OCI-LY7 (cell line): Measurements from ENCODE around the gene GORAB. TPM values are rescaled to one million over a fixed set of nuclear protein-coding genes. Genes with fewer than 3 reads are reported as not detected.

Source experiments
- BruUV-seq: library from RNA; stranded (reverse); fragments of 400-500 nt; replicated peaks from 2 replicates; lab custom pipeline; 2021; lab: Mats Ljungman, UMichigan
- CTCF ChIA-PET: fragments of 300-600 bp; sonication (Branson Sonifier 250); formaldehyde crosslinking; loops from one replicate; lab custom pipeline; 2022; ENCODE audit warnings: antibody characterized with exemption; ENCODE audit not compliant: unreplicated experiment; lab: Charles Lee
- POLR2A ChIA-PET: fragments of 300-600 bp; sonication (Branson Sonifier 250); formaldehyde crosslinking; loops from one replicate; lab custom pipeline; 2022; ENCODE audit warnings: antibody characterized with exemption; lab: Charles Lee
- DNase-seq: peaks from one replicate; pipeline ENCODE4 v3.0.0-alpha.2; 2015; ENCODE audit warnings: low spot score
- H2AFZ ChIP-seq: fragments of 200-600 bp; sonication (generic), shearing (Covaris generic); 2 replicates; pipeline ENCODE4 v1.6.1; 2014; ENCODE audit warnings: mild to moderate bottlenecking, antibody characterized with exemption, low read length, moderate library complexity
- H3K27ac ChIP-seq: fragments of 200-600 bp; sonication (generic); 2 replicates; pipeline ENCODE4 v1.5.1; 2014; ENCODE audit warnings: mixed run types, low read depth, mild to moderate bottlenecking, moderate library complexity, low read length, inconsistent platforms; ENCODE audit not compliant: poor library complexity, severe bottlenecking
- H3K36me3 ChIP-seq: fragments of 200-600 bp; sonication (generic); 2 replicates; pipeline ENCODE4 v1.6.1; 2014; ENCODE audit warnings: mild to moderate bottlenecking, antibody characterized with exemption, low read length, moderate library complexity, mixed read lengths; ENCODE audit not compliant: insufficient read depth
- H3K4me1 ChIP-seq: fragments of 200-600 bp; sonication (generic); 2 replicates; pipeline ENCODE4 v1.5.1; 2014; ENCODE audit warnings: mild to moderate bottlenecking, low read length; ENCODE audit not compliant: insufficient read depth, poor library complexity, severe bottlenecking
- H3K4me2 ChIP-seq: fragments of 200-600 bp; sonication (generic); 2 replicates; pipeline ENCODE4 v1.6.1; 2014; ENCODE audit warnings: mild to moderate bottlenecking, low read length
- H3K4me3 ChIP-seq: fragments of 200-600 bp; sonication (generic); 2 replicates; pipeline ENCODE4 v1.5.1; 2014; ENCODE audit warnings: mild to moderate bottlenecking, low read depth, low read length; ENCODE audit not compliant: poor library complexity, severe bottlenecking
- H3K79me2 ChIP-seq: fragments of 200-600 bp; sonication (generic); 2 replicates; pipeline ENCODE4 v1.6.1; 2016; ENCODE audit warnings: low read depth, mild to moderate bottlenecking, low read length, moderate library complexity, mixed read lengths; ENCODE audit not compliant: insufficient read depth
- H3K9me2 ChIP-seq: fragments of 200-600 bp; sonication (generic); 2 replicates; pipeline ENCODE4 v1.6.1; 2016; ENCODE audit warnings: mild to moderate bottlenecking, low read length, mixed read lengths; ENCODE audit not compliant: insufficient read depth
- H3K9me3 ChIP-seq: fragments of 200-600 bp; sonication (generic); 2 replicates; pipeline ENCODE4 v1.6.1; 2014; ENCODE audit warnings: mild to moderate bottlenecking, mixed run types, low read length, mixed read lengths
- H4K20me1 ChIP-seq: fragments of 200-600 bp; sonication (generic); 2 replicates; pipeline ENCODE4 v1.6.1; 2014; ENCODE audit warnings: mild to moderate bottlenecking, antibody characterized with exemption, low read length, moderate library complexity, mixed read lengths; ENCODE audit not compliant: insufficient read depth
- EZH2phosphoT487 ChIP-seq: fragments of 200-600 bp; sonication (generic); IDR thresholded peaks from 2 replicates; pipeline ENCODE4 v1.6.1; 2018; ENCODE audit warnings: low read depth, borderline replicate concordance, mild to moderate bottlenecking, mixed run types, antibody characterized with exemption, low read length, moderate library complexity, mixed read lengths
- intact Hi-C: fragments of 100-400 bp; cut with micrococcal nuclease; formaldehyde crosslinking; loops from one replicate; pipeline ENCODE4 v1.10.0; 2022; ENCODE audit not compliant: unreplicated experiment
- total RNA-seq, 2 experiments: library from RNA; depleted of rRNA in 1 of 2; stranded (reverse); fragments of >200 nt in 1 of 2; shearing (Covaris generic) in 1 of 2; gene quantifications; 2 replicates each; pipeline ENCODE4 v1.2.3, GENCODE V29; 2014 to 2022
- TF ChIP-seq, protein P1 (sequence below): fragments of 200-600 bp; sonication (generic); conservative IDR thresholded peaks from 2 replicates; pipeline ENCODE4 v1.5.1; 2014; ENCODE audit warnings: mild to moderate bottlenecking, antibody characterized with exemption, low read length, moderate library complexity, mixed read lengths

The GORAB gene
- total RNA-seq, 2 experiments from 2014 or later = 11.5 to 15.0 TPM

- DNase-seq = no peak
- ChIA-PET CTCF (no interaction called here), POLR2A (interaction anchor here (1.3 kb wide), 1 partner anchor 26 kb away, joined by 3 read pairs; no protein-coding TSS in a partner anchor)
- Histone ChIP-seq H3K27ac (no peak overlapping the region), H3K36me3 (peaks cover 55% of the 10 kb centered on the region), H3K9me2 (no peaks in the 10 kb centered on the region), H3K4me2 (no peak overlapping the region), H4K20me1 (peaks cover 5% of the 10 kb centered on the region; the same call in 1 of the 2 replicates), H2AFZ (no peak overlapping the region), H3K9me3 (no peaks in the 10 kb centered on the region), H3K4me3 (no peak overlapping the region), H3K79me2 (peaks cover 39% of the 10 kb centered on the region), H3K4me1 (peaks cover 5% of the 10 kb centered on the region)
- intact Hi-C loops = loop anchor here (10.0 kb wide), 1 partner anchor 743 kb away; the partner anchor contains the start of gene METTL18
- BruUV-seq = no TSS peak
- TF ChIP-seq, protein P1, sequence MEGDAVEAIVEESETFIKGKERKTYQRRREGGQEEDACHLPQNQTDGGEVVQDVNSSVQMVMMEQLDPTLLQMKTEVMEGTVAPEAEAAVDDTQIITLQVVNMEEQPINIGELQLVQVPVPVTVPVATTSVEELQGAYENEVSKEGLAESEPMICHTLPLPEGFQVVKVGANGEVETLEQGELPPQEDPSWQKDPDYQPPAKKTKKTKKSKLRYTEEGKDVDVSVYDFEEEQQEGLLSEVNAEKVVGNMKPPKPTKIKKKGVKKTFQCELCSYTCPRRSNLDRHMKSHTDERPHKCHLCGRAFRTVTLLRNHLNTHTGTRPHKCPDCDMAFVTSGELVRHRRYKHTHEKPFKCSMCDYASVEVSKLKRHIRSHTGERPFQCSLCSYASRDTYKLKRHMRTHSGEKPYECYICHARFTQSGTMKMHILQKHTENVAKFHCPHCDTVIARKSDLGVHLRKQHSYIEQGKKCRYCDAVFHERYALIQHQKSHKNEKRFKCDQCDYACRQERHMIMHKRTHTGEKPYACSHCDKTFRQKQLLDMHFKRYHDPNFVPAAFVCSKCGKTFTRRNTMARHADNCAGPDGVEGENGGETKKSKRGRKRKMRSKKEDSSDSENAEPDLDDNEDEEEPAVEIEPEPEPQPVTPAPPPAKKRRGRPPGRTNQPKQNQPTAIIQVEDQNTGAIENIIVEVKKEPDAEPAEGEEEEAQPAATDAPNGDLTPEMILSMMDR = no peak
- no peak for TF ChIP-seq EZH2phosphoT487
Measured at GRCh38 chr1:170537798-170538503, 6.0 kb downstream of the GORAB start.

GRCh38 chr1:170538687-170539086, 6.7 kb downstream of the GORAB start:
- H3K27ac ChIP-seq = no peak overlapping the region
- H3K4me3 ChIP-seq = no peak overlapping the region
- peaks cover 62% of the 10 kb centered on the region for H3K36me3 ChIP-seq
- TF ChIP-seq EZH2phosphoT487 = no peak
- TF ChIP-seq, protein P1 = no peak
- H3K4me1 ChIP-seq = no peaks in the 10 kb centered on the region
- DNase-seq = no peak
- no peak overlapping the region for H3K4me2 ChIP-seq
- ChIA-PET POLR2A (interaction anchor here (1.3 kb wide), 1 partner anchor 25 kb away, joined by 3 read pairs; no protein-coding TSS in a partner anchor), CTCF (no interaction called here)
- peaks cover 32% of the 10 kb centered on the region for H3K79me2 ChIP-seq
- H4K20me1 ChIP-seq = peaks cover 4% of the 10 kb centered on the region; the same call in 1 of the 2 replicates
- no TSS peak for BruUV-seq
- no peak overlapping the region for H2AFZ ChIP-seq
- H3K9me2 ChIP-seq = no peaks in the 10 kb centered on the region
- intact Hi-C loops = loop anchor here (10.0 kb wide), 1 partner anchor 744 kb away; the partner anchor contains the start of gene METTL18
- H3K9me3 ChIP-seq = no peaks in the 10 kb centered on the region
